Thyroid gland (tissue), 4 donors: ENCODE data around the gene HADHA.

Experiments
- POLR2A ChIP-seq, 2 donors: fragments of 450-650 bp; IDR thresholded peaks; one replicate each; pipeline ENCODE4 v1.6.1; 2017; ENCODE audit warnings: antibody characterized with exemption in 2 of 2, mild to moderate bottlenecking in 2 of 2, moderate library complexity in 1 of 2
- TF ChIP-seq, protein P1 (sequence below), 6 experiments: fragments of 200-600 bp in 3 of 6; fragments of 450-650 bp in 3 of 6; sonication (generic) in 3 of 6; IDR thresholded peaks; one replicate each; pipeline ENCODE4 v1.5.1; 2016 to 2019; ENCODE audit warnings: antibody characterized with exemption in 6 of 6, mild to moderate bottlenecking in 2 of 6, inconsistent platforms in 1 of 6, moderate library complexity in 1 of 6

DNA sequence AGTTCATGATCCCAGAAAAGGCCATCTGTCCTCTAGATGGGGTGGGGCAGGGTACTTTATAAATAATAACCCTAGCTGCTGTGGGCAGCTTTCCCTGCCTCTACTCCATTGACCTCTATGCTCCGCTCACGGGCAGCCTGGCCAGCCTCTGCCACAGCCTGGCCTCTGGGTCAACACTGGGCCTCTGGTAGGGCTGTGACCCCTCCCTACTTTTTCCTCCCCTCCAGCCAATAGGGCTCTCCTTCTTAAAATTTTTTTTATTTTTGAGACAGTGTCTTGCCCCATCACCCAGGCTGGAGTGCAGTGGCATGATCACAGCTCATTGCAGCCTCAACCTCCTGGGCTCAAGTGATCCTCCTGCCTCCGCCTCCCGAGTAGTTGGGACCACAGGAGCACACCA lies 75.6 kb downstream of the HADHA start:
- TF ChIP-seq POLR2A (IDR thresholded peaks at IDR 0.05): no peak
- TF ChIP-seq, protein P1, sequence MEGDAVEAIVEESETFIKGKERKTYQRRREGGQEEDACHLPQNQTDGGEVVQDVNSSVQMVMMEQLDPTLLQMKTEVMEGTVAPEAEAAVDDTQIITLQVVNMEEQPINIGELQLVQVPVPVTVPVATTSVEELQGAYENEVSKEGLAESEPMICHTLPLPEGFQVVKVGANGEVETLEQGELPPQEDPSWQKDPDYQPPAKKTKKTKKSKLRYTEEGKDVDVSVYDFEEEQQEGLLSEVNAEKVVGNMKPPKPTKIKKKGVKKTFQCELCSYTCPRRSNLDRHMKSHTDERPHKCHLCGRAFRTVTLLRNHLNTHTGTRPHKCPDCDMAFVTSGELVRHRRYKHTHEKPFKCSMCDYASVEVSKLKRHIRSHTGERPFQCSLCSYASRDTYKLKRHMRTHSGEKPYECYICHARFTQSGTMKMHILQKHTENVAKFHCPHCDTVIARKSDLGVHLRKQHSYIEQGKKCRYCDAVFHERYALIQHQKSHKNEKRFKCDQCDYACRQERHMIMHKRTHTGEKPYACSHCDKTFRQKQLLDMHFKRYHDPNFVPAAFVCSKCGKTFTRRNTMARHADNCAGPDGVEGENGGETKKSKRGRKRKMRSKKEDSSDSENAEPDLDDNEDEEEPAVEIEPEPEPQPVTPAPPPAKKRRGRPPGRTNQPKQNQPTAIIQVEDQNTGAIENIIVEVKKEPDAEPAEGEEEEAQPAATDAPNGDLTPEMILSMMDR (IDR thresholded peaks at IDR 0.05): no peak
